Panc1 (cell line): Measurements from ENCODE around the gene DPH6. TPM values are rescaled to one million over a fixed set of nuclear protein-coding genes. Genes with fewer than 3 reads are reported as not detected.

Experiments
- ATAC-seq: fragments of 200-7000 bp; cut with Tn5 transposase; 2 replicates; pipeline ENCODE4 v1.9.1; 2020; ENCODE audit warnings: mild to moderate bottlenecking, moderate library complexity
- BruUV-seq: library from RNA; stranded (reverse); fragments of 400-500 nt; replicated peaks from 2 replicates; lab custom pipeline; 2021; lab: Mats Ljungman, UMichigan
- CTCF ChIA-PET: fragments of 300-600 bp; sonication (Branson Sonifier 250); formaldehyde crosslinking; loops from one replicate; lab custom pipeline; 2022; ENCODE audit warnings: antibody characterized with exemption; lab: Charles Lee
- POLR2A ChIA-PET: fragments of 300-600 bp; sonication (Branson Sonifier 250); formaldehyde crosslinking; loops from one replicate; lab custom pipeline; 2022; ENCODE audit warnings: antibody characterized with exemption; lab: Charles Lee
- DNase-seq: peaks from one replicate; pipeline ENCODE4 v3.0.0-alpha.2; 2010; ENCODE audit warnings: low read depth, low spot score
- H3K27ac ChIP-seq: 2 replicates; pipeline ENCODE4 v1.5.1; 2011; ENCODE audit warnings: mild to moderate bottlenecking, low read length, inconsistent platforms
- H3K27me3 ChIP-seq: fragments of 200-500 bp; sonication (Bioruptor generic); 2 replicates; pipeline ENCODE4 v1.6.0; 2014; ENCODE audit warnings: low read length, inconsistent platforms; ENCODE audit not compliant: control insufficient read depth, insufficient read depth
- H3K36me3 ChIP-seq: fragments of 200-500 bp; sonication (Bioruptor generic); 2 replicates; pipeline ENCODE4 v1.5.1; 2014; ENCODE audit warnings: inconsistent platforms, mild to moderate bottlenecking, low read length, moderate library complexity; ENCODE audit not compliant: control insufficient read depth, insufficient read depth
- H3K4me1 ChIP-seq: 2 replicates; pipeline ENCODE4 v1.5.1; 2011; ENCODE audit warnings: inconsistent platforms, mild to moderate bottlenecking, low read length, moderate library complexity; ENCODE audit not compliant: control insufficient read depth, insufficient read depth
- H3K4me3 ChIP-seq, 2 experiments: 2 replicates each; pipeline ENCODE4 v1.5.1; 2011 to 2012; ENCODE audit warnings: low read depth in 2 of 2, low read length in 2 of 2, mild to moderate bottlenecking in 2 of 2, inconsistent platforms in 1 of 2, moderate library complexity in 1 of 2
- H3K9me3 ChIP-seq: fragments of 200-500 bp; sonication (Bioruptor generic); 2 replicates; pipeline ENCODE4 v1.5.1; 2014; ENCODE audit warnings: low read depth, mild to moderate bottlenecking, inconsistent platforms, low read length, moderate library complexity; ENCODE audit not compliant: control insufficient read depth, insufficient read depth
- CTCF ChIP-seq: fragments of 450-650 bp; IDR thresholded peaks from 2 replicates; pipeline ENCODE4 v1.5.1; 2017; ENCODE audit warnings: mild to moderate bottlenecking
- POLR2AphosphoS5 ChIP-seq: IDR thresholded peaks from 2 replicates; pipeline ENCODE4 v1.6.1; 2012; ENCODE audit warnings: mild to moderate bottlenecking, low read depth, low read length, moderate library complexity
- SIN3A ChIP-seq: IDR thresholded peaks from 2 replicates; pipeline ENCODE4 v1.6.1; 2012; ENCODE audit warnings: low read depth, mild to moderate bottlenecking, low read length, moderate library complexity, borderline replicate concordance; ENCODE audit not compliant: insufficient read depth
- TCF7L2 ChIP-seq: IDR thresholded peaks from 2 replicates; pipeline ENCODE4 v1.6.1; 2011; ENCODE audit warnings: mild to moderate bottlenecking, low read depth, low read length, inconsistent platforms
- in situ Hi-C: cut with HindIII; loops from 2 replicates; pipeline ENCODE4 v1.10.0; 2016; ENCODE audit warnings: low sequenced_read_pairs, low pct_unique_long_range_greater_than_20kb
- intact Hi-C: fragments of 100-400 bp; cut with micrococcal nuclease; formaldehyde crosslinking; loops from one replicate; pipeline ENCODE4 v1.10.0; 2022; ENCODE audit not compliant: unreplicated experiment
- total RNA-seq: library from RNA; stranded (reverse); gene quantifications from one replicate; pipeline ENCODE4 v1.2.1, GENCODE V29; 2021; ENCODE audit not compliant: unreplicated experiment
- TF ChIP-seq, protein P1 (sequence below), 2 experiments: IDR thresholded peaks; 2 replicates each; pipeline ENCODE4 v1.6.1; 2011 to 2012; ENCODE audit warnings: low read depth in 2 of 2, control low read depth in 1 of 2, low read length in 1 of 2, mild to moderate bottlenecking in 1 of 2, moderate library complexity in 1 of 2; ENCODE audit not compliant: insufficient read depth in 1 of 2

Gene DPH6
- total RNA-seq, 1 experiment from 2014 or later, result 24.0 TPM

- CTCF ChIA-PET, result interaction anchor here (0.7 kb wide), 1 partner anchor 122 kb away, joined by 3 read pairs; no protein-coding TSS in a partner anchor
- intact Hi-C loops, result no loop called here
- no peaks in the 10 kb centered on the region for H3K27me3 ChIP-seq
- H3K4me3 ChIP-seq, result no peak overlapping the region
- in situ Hi-C loops, result no loop called here
- H3K36me3 ChIP-seq, result no peaks in the 10 kb centered on the region
- no peak for TF ChIP-seq POLR2AphosphoS5
- no peak for TF ChIP-seq SIN3A
- TF ChIP-seq TCF7L2, result no peak
- TF ChIP-seq CTCF, result no peak
- TF ChIP-seq, protein P1, sequence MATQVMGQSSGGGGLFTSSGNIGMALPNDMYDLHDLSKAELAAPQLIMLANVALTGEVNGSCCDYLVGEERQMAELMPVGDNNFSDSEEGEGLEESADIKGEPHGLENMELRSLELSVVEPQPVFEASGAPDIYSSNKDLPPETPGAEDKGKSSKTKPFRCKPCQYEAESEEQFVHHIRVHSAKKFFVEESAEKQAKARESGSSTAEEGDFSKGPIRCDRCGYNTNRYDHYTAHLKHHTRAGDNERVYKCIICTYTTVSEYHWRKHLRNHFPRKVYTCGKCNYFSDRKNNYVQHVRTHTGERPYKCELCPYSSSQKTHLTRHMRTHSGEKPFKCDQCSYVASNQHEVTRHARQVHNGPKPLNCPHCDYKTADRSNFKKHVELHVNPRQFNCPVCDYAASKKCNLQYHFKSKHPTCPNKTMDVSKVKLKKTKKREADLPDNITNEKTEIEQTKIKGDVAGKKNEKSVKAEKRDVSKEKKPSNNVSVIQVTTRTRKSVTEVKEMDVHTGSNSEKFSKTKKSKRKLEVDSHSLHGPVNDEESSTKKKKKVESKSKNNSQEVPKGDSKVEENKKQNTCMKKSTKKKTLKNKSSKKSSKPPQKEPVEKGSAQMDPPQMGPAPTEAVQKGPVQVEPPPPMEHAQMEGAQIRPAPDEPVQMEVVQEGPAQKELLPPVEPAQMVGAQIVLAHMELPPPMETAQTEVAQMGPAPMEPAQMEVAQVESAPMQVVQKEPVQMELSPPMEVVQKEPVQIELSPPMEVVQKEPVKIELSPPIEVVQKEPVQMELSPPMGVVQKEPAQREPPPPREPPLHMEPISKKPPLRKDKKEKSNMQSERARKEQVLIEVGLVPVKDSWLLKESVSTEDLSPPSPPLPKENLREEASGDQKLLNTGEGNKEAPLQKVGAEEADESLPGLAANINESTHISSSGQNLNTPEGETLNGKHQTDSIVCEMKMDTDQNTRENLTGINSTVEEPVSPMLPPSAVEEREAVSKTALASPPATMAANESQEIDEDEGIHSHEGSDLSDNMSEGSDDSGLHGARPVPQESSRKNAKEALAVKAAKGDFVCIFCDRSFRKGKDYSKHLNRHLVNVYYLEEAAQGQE (IDR thresholded peaks at IDR 0.05; ENCODE audit: insufficient read depth in 1 of 2, low read depth in 2 of 2, low read length in 1 of 2), result no peak
- no peak overlapping the region for H3K27ac ChIP-seq
- ATAC-seq (no peak), DNase-seq (no peak)
- H3K9me3 ChIP-seq, result no peaks in the 10 kb centered on the region
- POLR2A ChIA-PET, result no interaction called here
- BruUV-seq, result no TSS peak
- no peaks in the 10 kb centered on the region for H3K4me1 ChIP-seq
Measured at GRCh38 chr15:35321926-35322325, 224.0 kb downstream of the DPH6 start.

DNA sequence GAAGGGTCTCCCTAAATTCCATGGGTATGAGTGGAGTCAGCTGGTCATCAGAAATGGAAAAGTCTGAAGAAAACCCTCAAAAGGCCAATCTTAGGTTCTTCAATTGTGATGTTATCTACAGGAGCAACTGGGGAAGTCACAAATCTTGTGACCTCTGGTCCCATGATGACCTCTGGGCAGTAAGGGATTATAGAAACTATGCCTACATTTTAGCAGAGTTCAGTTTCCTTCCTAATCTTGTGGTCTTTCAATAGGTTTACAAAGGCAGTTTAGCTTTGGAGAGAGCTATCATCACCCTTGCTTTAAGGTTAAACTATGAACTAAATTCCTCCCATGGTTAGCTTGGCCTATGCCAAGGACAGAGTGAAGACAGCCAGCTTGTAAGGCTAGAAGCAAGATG, 225.1 kb downstream of the DPH6 start:
- H3K9me3 ChIP-seq, result no peaks in the 10 kb centered on the region
- H3K36me3 ChIP-seq, result no peaks in the 10 kb centered on the region
- no peak for DNase-seq
- TF ChIP-seq POLR2AphosphoS5 (no peak), SIN3A (no peak), TCF7L2 (no peak), CTCF (no peak)
- TF ChIP-seq, protein P1 (IDR thresholded peaks at IDR 0.05; ENCODE audit: insufficient read depth in 1 of 2, low read depth in 2 of 2, low read length in 1 of 2), result no peak
- no TSS peak for BruUV-seq
- ChIA-PET CTCF (interaction anchor here (0.5 to 0.6 kb wide), 2 partner anchors 291 to 1165 kb away, joined by 3 to 7 read pairs; no protein-coding TSS in a partner anchor), POLR2A (no interaction called here)
- no peaks in the 10 kb centered on the region for H3K4me1 ChIP-seq
- H3K27ac ChIP-seq, result no peak overlapping the region
- no peak for ATAC-seq
- no peak overlapping the region for H3K4me3 ChIP-seq
- intact Hi-C loops (no loop called here), in situ Hi-C loops (no loop called here)
- no peaks in the 10 kb centered on the region for H3K27me3 ChIP-seq
